ENCODE data around the gene POU4F1. TPM values are rescaled to one million over a fixed set of nuclear protein-coding genes. Genes with fewer than 3 reads are reported as not detected.

POU4F1 gene
- total RNA-seq, 2 donors from 2014 or later: not detected

- H3K4me1 ChIP-seq: no peaks in the 10 kb centered on the region
- 95 to 96% methylated on average over 2 of the region's 2 CpGs for WGBS, 2 donors
- TF ChIP-seq CTCF (IDR thresholded peaks at IDR 0.05) (no peak), POLR2A (IDR thresholded peaks at IDR 0.05) (no peak)
- ATAC-seq (no peak), DNase-seq (no peak)
- H3K27me3 ChIP-seq: no peaks in the 10 kb centered on the region
- no peak overlapping the region for H3K4me3 ChIP-seq
- H3K9me3 ChIP-seq: no peaks in the 10 kb centered on the region
- H3K36me3 ChIP-seq (replicated peaks in 1 of 2; ENCODE audit: insufficient read depth in 1 of 2, low read depth in 2 of 2): no peaks in the 10 kb centered on the region
- no peak overlapping the region for H3K27ac ChIP-seq
- intact Hi-C loops (cut with DNase I): no loop called here
Measured at GRCh38 chr13:78625384-78625783, 22.0 kb upstream of the POU4F1 start.

- no peaks in the 10 kb centered on the region for H3K36me3 ChIP-seq (replicated peaks in 1 of 2; ENCODE audit: insufficient read depth in 1 of 2, low read depth in 2 of 2)
- no peak for ATAC-seq
- no peak overlapping the region for H3K4me3 ChIP-seq
- 95 to 100% methylated on average over 3 of the region's 3 CpGs for WGBS, 2 donors
- no peak for DNase-seq
- no peaks in the 10 kb centered on the region for H3K4me1 ChIP-seq
- intact Hi-C loops (cut with DNase I): no loop called here
- TF ChIP-seq CTCF (IDR thresholded peaks at IDR 0.05): no peak
- TF ChIP-seq POLR2A (IDR thresholded peaks at IDR 0.05): no peak
- no peaks in the 10 kb centered on the region for H3K9me3 ChIP-seq
- H3K27ac ChIP-seq: no peak overlapping the region
- H3K27me3 ChIP-seq: no peaks in the 10 kb centered on the region
Measured at GRCh38 chr13:78623132-78623531, 19.8 kb upstream of the POU4F1 start.

GRCh38 chr13:78620936-78621470 is 17.7 kb upstream of the POU4F1 start:
- no peaks in the 10 kb centered on the region for H3K9me3 ChIP-seq
- no peak for ATAC-seq
- peaks cover 0 to 7% of the 10 kb centered on the region in 2 donors for H3K36me3 ChIP-seq (replicated peaks in 1 of 2; ENCODE audit: insufficient read depth in 1 of 2, low read depth in 2 of 2)
- no peak overlapping the region for H3K4me3 ChIP-seq
- H3K27me3 ChIP-seq: no peaks in the 10 kb centered on the region
- DNase-seq: no peak
- TF ChIP-seq POLR2A (IDR thresholded peaks at IDR 0.05): no peak
- no peak for TF ChIP-seq CTCF (IDR thresholded peaks at IDR 0.05)
- no peak overlapping the region for H3K27ac ChIP-seq
- WGBS, 2 donors: 83 to 93% methylated on average over 2 of the region's 2 CpGs
- intact Hi-C loops (cut with DNase I): no loop called here
- no peaks in the 10 kb centered on the region for H3K4me1 ChIP-seq

GRCh38 chr13:78618411-78618810 is 15.1 kb upstream of the POU4F1 start:
- ATAC-seq (no peak), DNase-seq (no peak)
- no peaks in the 10 kb centered on the region for H3K9me3 ChIP-seq
- TF ChIP-seq CTCF (IDR thresholded peaks at IDR 0.05) (no peak), POLR2A (IDR thresholded peaks at IDR 0.05) (no peak)
- 97 to 100% methylated on average over 1 of the region's 1 CpG for WGBS, 2 donors
- H3K27me3 ChIP-seq: no peaks in the 10 kb centered on the region
- no peaks in the 10 kb centered on the region for H3K4me1 ChIP-seq
- H3K27ac ChIP-seq: no peak overlapping the region
- H3K36me3 ChIP-seq (replicated peaks in 1 of 2; ENCODE audit: insufficient read depth in 1 of 2, low read depth in 2 of 2): peaks cover 0 to 7% of the 10 kb centered on the region in 2 donors
- intact Hi-C loops (cut with DNase I): no loop called here
- H3K4me3 ChIP-seq: no peak overlapping the region

GRCh38 chr13:78611040-78611439 is 7.7 kb upstream of the POU4F1 start:
- TF ChIP-seq POLR2A (IDR thresholded peaks at IDR 0.05) (no peak), CTCF (IDR thresholded peaks at IDR 0.05) (no peak)
- ATAC-seq: no peak
- DNase-seq: no peak
- WGBS, 2 donors: 66 to 71% methylated on average over 3 of the region's 3 CpGs
- Histone ChIP-seq H3K4me3 (no peak overlapping the region), H3K4me1 (peaks cover 30% of the 10 kb centered on the region), H3K9me3 (no peaks in the 10 kb centered on the region), H3K36me3 (replicated peaks in 1 of 2; ENCODE audit: insufficient read depth in 1 of 2, low read depth in 2 of 2) (no peaks in the 10 kb centered on the region), H3K27me3 (peaks cover 4 to 19% of the 10 kb centered on the region in 2 donors), H3K27ac (no peak overlapping the region)
- intact Hi-C loops (cut with DNase I): no loop called here

Measured in body of pancreas (tissue), 4 donors.